Activated CD4-positive, alpha-beta T cell treated with anti-CD3 and anti-CD28 coated beads for 1 hour (primary cell): Measurements from ENCODE around the gene STOML1.
"Not testable (repeated sequence)": the region's sequence is repeated elsewhere in the genome, so short reads cannot be mapped to it uniquely, and the experiment has no call there.

Experiments
- DNase-seq: peaks from one replicate; pipeline ENCODE4 v3.0.0-alpha.2; 2020

Gene STOML1

DNA sequence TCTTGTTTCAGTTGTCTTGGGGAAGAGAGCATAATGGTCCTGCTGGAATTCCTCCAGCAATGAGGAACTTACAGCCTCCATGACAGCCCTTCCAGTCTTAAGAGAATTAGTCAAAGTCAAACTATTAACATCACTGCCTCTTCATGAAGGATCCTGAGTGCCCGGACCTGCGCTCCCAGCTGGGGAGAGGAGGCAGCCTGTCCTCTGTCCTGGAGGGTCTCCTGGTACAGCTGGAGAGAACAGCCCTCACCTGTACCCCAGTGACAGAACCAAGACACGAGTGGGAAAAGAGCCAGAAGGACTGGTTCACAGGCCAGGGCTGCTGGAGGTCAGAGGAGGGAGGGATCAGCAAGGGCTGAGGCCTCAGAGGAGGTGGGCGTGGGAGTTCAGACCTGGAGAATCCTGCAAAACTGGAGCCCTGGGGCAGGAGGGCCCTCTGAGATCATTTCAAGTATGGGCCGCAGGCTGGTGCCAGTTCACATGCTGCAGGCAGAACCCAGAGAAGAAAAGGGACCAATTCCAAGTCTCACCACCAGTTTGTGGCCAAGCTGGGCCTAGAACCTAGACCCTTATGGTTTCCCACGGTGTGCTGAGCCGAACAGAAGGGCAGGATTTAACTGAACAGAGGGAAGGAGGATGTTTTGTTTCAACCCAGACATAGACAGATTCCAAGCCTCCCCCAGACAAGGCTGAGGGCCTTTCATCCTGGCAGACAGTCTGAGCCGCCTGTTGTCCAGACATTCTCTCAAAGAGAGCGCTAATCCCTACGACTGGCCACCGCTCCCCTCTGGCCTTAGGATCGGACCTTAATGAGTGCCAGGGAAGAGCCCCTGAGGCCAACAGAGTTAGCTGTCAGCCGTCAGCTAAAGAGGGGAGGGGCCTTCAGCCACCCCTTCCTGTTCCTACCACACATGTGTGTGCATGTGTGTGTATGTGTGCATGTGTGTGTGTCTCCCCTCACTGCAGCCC lies 47.6 kb downstream of the STOML1 start:
- no peak for DNase-seq

DNA sequence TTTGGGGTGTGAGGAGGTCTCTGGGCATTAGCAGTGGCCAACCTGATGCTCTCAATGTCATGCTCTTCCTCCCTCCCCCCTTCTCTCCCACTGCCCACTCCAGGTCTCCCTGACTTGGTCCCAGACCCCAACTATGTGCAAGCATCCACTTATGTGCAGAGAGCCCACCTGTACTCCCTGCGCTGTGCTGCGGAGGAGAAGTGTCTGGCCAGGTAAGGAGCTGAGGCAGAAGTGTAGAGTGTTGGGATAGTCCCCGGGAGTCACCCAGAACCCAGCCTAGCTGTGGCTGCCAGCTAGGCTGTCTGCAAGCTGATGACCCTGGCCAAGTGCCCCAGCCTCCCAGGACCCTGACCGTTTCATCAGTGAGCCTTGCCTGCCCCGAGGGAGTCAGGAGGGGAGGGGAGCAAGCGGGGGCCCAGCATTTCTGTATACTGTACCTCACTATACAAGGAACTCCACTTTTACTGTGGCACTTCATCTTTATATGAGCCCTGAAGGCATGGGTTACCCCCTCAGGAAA lies 49.3 kb downstream of the STOML1 start:
- DNase-seq: no peak

DNA sequence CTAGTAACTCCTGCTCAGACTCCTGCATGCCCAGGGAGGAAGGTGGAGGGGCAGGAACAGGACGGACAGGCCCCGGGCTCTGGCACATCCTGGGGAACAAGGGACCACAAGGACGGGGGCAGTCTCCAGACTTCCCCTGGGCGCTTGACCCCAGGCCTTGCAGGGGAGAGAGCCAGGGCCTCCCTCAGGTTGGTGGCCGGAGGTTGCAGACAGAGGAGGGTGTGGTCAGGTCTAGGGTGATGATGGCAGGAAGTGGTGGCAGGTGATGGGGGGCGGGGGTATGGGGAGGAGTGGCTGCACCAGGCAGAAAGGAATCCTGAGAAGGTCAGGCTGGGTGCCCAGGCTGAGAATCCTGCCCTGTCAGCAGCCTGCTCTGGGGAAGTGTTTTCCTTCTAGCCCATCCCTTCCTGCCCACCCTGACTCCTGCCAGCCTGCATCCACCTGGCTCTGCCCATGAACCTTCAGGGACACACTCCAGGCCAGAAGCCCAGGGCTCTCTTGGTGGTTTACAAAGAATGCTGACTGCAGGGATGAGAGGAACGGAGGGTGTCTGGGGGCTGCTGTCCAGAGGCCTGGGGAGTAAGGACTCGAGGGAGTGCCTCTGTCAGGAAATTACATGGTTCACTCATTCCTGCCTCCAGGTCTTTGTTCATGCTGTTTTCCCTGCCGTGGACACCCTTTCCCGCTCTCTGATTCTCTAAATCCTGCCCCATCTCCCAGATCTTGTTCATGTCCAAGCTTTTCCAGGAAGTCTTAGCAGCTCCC lies 50.0 kb downstream of the STOML1 start:
- no peak for DNase-seq

DNA sequence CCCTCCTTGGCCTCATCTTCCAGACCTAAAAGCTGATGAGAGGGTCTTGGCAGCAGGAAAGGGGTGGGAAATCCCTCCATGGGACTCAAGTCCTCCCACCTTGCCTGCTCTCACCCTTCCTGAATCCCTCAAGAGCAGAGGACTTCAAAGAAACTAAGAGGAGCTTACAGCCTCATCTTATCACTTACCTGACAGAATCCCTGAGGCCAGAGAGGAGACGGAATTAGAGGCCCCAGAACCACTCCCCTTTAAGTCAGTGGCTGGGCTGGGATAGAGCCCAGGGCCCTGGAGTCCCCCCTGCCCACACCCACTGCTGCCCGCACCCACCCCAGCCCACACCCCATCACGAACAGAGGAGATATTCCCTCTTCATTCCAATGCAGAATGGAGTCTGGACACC lies 50.6 kb downstream of the STOML1 start:
- no peak for DNase-seq

DNA sequence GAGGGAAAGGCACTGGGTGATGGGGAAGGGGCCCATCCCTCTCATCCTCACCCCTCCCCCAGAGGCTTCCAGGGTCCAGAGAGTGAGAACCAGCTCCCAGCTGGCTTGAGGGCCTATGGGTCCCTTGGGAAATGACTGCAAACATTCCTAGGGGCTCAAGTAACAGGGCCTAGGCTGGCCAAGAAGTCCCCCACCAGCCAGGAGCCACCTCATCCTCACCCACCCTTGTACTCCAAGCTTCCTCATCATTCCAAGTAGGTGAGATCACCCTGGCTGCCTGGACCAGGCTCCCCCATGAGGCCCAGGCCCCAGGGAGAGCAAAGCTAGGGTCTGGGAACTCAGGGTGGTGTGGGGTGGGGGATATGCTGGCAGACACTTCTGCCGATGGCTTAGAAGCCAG lies 51.1 kb downstream of the STOML1 start:
- DNase-seq: no peak

DNA sequence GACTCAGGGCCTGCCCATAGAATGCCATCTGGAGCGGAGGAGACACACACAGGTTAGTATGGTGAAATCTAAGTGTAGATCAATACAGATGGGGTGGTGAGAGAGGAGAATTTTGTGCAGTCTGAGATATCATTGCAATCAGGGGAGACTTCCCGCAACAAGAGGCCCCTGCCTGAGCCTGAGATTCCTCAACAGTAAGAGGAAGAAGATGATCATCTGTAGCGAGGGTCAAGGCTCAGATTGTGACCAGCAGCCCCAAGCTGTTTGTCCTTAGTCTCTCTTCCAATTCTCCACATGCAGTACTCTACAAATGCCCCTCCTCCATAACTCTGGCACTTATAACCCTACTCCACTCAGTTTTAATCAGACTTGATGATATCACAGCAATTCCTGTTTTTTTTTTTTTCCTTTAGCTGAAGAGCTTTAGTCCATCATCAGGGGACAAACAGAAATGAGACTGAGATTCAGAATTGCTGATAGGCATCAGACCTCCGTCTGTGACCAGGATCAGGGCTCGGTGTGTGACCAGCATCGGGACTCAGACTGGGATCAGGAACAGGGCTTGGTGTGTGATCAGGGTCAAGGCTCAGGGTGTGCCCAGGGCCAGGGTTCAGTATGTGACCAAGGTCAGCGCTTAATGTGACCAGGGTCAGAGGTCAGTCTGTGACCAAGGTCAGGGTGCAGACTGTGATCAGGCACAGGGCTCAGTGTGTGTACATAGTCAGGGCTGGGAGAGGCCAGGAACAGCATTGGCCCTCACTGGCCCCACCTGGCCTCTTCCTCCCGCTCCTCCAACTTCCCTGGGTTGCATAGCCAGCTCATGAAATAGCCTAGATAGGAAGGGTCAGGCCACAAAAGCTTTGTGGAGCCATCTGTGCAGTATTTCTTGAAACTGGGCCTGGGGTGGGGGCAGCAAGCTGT lies 51.8 kb downstream of the STOML1 start:
- DNase-seq: no peak

DNA sequence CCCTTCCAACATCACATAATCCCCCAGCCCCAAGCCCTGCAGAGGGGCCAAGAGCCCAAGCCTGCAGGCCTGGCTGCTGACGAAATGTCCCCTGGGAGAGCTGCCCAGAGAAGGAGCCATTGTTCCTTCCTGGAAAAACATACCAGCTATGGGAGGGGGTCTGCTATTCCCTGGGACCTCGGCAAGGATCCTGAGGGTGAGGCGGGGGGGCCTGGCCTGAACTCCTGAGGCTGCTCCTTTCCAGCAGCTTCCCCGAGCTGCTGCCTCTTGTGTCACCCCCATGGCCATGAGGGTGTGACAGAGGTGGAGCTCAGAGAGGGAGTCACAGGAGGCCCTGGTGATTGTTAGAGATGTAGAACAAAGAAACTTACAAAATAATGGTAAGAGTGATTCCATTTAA lies 53.0 kb downstream of the STOML1 start:
- DNase-seq: no peak

DNA sequence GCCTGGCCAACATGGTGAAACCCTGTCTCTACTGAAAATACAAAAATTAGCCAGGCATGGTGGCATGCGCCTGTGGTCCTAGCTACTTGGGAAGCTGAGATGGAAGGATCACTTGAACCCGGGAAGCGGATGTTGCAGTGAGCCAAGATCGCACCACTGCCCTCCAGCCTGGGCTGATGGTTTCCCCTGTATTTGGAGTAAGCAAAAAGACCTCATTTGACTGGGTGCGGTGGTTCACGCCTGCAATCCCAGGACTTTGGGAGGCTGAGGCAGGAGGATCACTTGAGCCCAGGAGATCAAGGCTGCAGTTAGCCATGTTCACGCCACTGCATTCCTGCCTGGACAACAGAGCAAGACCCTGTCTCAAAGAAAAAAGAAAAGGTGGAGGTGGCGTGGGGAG lies 53.6 kb downstream of the STOML1 start:
- DNase-seq: not testable (repeated sequence)

DNA sequence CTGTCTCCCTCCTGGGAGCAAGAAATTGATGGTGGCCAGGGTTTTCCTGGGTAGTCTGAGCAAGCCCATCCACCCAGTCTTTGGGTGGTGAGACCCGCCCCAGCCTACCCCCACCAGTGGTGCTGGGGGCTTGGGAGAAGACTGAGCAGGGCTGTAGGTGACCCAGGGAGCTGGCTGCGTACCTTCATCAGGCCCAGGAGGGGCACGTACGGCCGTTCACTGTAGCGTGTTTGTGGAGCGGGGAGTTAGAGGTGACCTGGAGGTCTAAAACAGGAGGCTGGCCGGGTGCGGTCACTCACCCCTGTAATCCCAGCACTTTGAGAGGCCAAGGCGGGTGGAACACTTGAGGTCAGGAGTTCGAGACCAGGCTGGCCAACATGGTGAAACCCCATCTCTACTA lies 54.4 kb downstream of the STOML1 start:
- no peak for DNase-seq

DNA sequence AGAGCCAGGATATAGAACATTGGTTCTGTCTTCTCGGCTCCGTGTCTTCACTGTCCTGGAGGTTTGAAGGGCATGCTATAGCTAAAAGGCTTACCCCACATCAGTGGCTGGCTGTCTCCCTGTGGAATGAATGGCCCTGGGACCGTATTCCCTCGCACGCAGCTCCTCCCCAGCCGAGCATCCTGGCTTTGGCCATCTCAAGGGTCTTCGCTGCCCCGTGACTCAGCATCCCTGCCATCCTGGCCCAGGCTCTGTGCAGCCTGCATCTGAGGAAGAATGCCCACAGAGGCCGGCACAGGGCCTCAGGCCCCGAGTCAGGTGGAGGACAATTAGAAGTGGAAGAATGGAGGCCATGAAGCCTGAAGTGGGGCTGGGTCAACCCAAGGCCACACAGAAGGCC lies 54.8 kb downstream of the STOML1 start:
- DNase-seq: no peak

DNA sequence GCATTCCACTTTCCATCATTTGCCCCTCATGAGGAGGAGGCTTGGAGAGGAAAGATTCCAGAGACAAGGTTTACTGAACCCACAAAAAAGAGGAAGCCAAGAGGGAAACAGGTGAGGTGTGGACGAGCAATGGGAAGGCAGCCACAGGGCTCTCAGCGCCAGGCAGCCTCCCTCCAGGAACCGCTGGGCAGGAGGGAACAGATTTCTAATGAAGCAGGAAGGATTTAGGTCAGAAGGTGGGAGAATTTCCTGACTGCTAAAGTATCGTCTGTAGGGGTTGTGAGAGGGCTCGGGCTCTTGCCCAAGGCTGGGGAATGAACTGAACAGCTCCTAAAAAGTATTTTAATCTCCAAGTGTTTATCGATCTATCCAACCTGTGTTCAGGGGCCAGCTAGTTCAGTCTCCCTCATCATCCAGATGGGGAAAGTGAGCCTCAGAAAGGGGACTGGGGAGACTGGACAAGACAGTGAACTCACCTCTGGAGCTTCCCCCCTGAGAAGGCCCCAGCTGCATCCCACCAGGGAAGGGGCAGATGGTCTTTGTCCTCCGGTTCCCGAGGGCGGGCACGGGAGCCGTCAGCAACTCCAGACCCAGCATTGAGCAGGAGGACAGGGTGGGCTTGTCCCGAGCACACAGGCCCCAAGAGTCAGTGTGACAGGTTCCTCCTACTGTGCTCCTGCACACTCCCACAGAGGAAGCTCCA lies 55.4 kb downstream of the STOML1 start:
- no peak for DNase-seq

DNA sequence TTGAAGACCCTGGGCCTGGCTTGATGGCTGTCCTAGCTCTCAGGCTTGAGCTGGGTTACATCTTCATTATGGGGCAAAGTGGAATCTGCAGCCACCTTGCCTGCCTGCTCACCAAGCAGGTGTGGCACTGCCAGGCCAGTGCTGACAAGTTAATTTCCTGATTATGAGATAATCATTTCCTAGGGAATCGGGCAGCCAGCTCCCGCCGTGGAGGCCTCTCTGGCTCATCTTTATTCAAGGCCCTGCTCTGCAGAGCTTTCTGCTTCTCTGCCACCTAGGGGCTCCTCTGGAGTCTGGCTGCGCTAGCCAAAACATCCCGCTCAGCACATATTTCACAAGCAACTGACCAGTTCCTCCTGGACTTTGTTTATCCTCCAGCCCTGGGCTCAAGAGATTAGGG lies 55.9 kb downstream of the STOML1 start:
- no peak for DNase-seq

DNA sequence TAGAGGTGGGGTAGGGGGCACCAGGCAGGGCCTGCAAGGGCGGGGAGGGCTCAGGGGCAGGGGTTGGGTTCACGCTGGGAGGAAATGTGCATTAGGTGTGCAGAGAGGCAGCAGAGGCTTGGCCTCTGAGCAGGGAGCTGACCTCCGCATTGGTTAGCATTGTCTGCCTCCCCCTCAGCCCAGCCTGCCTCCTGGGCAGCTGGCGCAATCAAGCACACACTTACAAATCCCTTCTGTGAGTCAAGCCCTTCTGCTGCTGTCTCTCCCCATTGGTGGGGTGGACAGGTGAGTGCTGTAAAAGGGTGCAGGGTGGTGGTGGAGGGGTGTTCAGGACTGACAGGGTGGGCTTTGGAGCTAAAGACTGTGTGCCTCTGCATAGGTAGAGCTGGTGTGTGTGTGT lies 56.5 kb downstream of the STOML1 start:
- no peak for DNase-seq

DNA sequence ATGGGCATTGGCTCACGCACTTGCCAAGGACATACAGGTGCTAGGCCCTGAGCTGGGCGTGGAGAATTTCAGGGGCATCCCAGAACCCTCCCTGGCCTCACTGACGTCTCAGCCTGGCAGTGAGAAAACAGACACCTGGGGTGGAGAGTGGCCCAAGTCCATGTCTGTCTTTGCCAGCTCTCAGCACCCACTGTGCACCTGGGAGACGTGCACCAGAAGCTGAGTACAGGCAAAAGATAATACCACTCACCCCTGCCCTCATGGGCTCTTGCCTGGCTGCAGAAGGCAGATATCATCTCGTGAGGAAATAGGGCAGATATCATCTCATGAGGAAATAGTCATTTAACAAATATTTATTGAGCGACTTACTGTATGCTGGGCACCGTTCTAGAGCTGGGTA lies 57.8 kb downstream of the STOML1 start:
- DNase-seq: no peak

DNA sequence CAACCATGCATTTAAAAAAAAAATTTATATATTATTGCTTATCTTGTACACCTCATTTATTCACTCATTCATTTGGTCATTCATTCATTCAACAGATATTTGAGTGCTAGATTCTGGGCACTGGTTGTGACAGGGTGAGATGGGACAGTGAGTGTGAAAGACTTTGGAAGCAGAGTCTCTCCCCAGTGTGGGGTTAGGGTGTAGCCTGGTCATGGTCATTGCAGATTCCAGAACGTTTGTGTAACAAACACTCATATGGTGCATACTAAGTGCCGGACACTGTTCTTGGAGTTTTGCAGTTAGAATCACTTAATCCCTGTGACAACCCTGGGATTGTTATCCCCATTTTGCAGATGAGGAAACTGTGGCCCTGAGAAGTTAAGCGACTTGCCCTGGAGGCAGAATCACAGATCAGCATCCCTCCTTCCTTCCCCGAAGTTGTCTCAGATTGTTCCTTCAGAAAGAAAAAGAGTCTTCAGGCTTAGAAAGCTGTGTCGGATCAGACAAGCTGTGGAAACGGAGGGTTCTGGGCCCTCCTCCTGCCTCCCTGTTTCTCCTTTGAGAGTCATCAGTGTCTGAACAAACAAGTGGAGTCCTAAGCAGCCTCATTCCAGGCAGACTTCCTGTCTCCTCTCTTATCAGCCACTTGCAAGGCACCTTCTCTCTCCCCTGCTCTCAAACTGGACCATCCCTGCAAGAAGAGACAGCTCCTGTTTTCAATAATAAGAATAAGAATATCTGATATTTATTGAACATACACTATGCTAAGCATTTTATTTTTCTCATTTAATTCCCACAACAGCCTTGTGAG lies 59.5 kb downstream of the STOML1 start:
- DNase-seq: no peak

DNA sequence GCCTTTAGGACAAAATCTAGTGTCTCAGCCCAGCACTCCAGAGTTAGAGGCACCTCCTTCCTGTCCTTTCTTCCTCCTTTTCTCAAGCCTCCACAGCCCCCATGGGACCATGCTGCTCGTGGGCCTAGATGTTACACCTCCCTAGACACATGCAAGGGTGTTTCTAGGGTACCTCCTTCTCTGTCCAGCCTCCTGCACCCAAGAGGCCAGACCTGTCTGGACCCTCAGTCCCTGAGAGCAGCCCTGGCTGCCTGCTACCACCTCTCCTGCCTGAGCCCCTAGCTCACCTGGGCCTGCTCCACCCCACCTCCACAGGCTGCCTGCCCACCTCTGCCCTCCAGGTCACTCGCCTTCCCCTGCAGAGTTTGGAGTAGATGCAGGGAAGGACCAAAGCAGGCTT lies 60.7 kb downstream of the STOML1 start:
- no peak for DNase-seq

DNA sequence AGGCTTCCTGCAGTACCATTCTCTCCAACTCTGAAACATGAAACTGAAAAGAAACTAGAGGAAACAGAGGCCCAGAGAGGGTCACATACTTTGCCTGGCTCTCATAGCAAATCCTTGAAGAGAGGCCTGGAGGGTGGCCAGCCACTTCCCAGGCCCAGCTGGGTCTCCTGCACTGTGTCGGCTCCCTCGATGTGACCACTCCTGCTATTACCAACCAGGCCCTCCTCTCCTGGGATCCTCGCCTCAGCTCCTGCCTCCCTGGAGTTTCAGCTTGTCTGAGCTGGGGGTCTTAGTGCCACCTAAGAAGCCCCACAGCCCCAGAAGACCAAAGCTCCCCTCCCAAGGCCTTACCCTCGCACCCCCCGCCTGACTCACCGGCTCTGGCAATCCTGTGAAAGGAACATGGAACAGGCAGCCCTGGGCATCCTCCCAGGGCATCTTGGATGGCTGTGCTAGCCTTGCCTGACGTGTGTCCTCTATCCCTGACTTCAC lies 61.3 kb downstream of the STOML1 start:
- no peak for DNase-seq

DNA sequence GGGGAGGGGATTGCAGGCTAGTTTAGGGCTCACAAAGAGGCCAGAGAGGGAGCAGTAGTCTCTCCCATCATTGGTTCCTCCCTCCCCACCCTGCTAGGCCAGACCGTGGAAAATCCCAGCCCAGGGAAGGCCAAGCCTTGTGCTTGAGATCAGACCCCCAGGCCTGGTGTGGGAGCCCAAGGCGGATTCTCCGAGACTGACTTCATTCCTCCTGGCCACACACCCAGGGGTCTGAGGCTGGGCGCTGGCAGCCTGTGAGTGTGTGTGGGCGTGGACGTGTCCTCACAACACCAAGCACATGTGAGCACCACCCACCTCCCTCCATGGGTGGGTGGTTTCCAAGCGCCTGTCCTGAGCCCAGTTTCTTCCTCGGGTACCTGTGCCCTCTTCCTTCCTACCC lies 61.7 kb downstream of the STOML1 start:
- no peak for DNase-seq

DNA sequence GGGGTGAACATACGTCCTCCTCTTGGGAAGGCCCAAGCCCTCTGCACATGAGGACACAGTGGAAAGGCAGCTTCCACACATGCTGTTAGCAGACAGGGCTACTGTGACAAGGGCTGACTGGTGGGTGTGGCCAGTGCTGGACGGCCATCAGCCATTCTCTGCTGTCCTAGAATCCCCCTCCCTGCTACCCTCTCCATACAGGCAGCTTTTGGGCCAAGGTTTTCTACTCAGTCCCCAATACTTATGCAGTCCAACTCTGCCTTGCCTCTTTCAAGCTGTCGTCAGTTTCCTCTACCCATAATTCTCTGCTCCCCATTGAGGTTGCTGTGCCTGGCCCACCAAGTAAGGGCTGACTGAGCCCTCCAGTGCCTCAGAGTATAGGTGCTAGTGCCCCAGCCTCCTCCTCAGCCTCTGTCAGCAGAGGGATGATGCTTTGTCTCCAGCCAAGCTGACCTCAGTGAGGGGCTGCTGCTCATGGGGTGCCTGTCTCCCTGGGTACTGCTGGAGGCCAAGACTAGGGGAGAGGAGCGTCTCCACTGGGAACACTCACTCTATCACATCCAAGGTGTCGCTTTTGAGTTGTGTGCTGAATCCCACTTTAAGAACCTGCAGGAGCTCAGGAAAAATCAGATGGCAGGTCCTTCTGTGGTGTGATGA lies 63.0 kb downstream of the STOML1 start:
- no peak for DNase-seq
